Gastroesophageal sphincter (tissue), 4 donors: ENCODE results near the gene SIAH3. TPM values are rescaled to one million over a fixed set of nuclear protein-coding genes. Genes with fewer than 3 reads are reported as not detected.

Experiments
- ATAC-seq: fragments of 150-250 bp; one replicate; pipeline ENCODE4 v1.9.1; 2016; ENCODE audit warnings: mild to moderate bottlenecking, moderate library complexity
- H3K27ac ChIP-seq, 4 donors: fragments of 200-600 bp; sonication (generic) in 3 of 4; 1 replicate in 3 of 4; 2 replicates in 1 of 4; pipeline ENCODE4 v1.5.1; 2016 to 2019
- H3K27me3 ChIP-seq: fragments of 200-600 bp; sonication (generic); one replicate; pipeline ENCODE4 v1.5.1; 2019
- H3K36me3 ChIP-seq, 2 donors: fragments of 200-600 bp; sonication (generic); one replicate each; pipeline ENCODE4 v1.5.1; 2019; ENCODE audit warnings: control low read depth in 1 of 2
- H3K4me1 ChIP-seq, 3 donors: fragments of 200-600 bp; sonication (generic); 1 replicate in 2 of 3; 2 replicates in 1 of 3; pipeline ENCODE4 v1.5.1; 2016 to 2019; ENCODE audit warnings: control low read depth in 2 of 3
- H3K4me3 ChIP-seq, 2 donors: fragments of 200-600 bp; sonication (generic); one replicate each; pipeline ENCODE4 v1.5.1; 2019; ENCODE audit warnings: mild to moderate bottlenecking in 1 of 2, moderate library complexity in 1 of 2
- H3K9me3 ChIP-seq, 3 donors: fragments of 200-600 bp; sonication (generic); one replicate each; pipeline ENCODE4 v1.5.1; 2017 to 2019; ENCODE audit warnings: control low read depth in 2 of 3
- EP300 ChIP-seq: sonication (generic); formaldehyde crosslinking; IDR thresholded peaks from one replicate; pipeline ENCODE4 v1.6.1; 2017; ENCODE audit warnings: antibody characterized with exemption, mild to moderate bottlenecking
- POLR2A ChIP-seq, 2 donors: fragments of 450-650 bp; IDR thresholded peaks; one replicate each; pipeline ENCODE4 v1.6.1; 2017; ENCODE audit warnings: antibody characterized with exemption in 2 of 2, mild to moderate bottlenecking in 2 of 2, moderate library complexity in 1 of 2
- POLR2AphosphoS5 ChIP-seq: sonication (generic); formaldehyde crosslinking; IDR thresholded peaks from one replicate; pipeline ENCODE4 v1.6.1; 2017; ENCODE audit warnings: antibody characterized with exemption
- WGBS, 2 donors: methylation state at CpG; one replicate each; pipeline ENCODE4 v1.1.5; 2018; ENCODE audit warnings: low coverage in 1 of 2; 5-methylcytosine and 5-hydroxymethylcytosine counted together
- total RNA-seq, 4 donors: library from RNA; depleted of rRNA; stranded (reverse); fragments of >200 nt; gene quantifications; one replicate each; pipeline ENCODE4 v1.1.0, GENCODE V29; 2016
- TF ChIP-seq, protein P1 (sequence below), 4 experiments: fragments of 200-600 bp in 2 of 4; fragments of 450-650 bp in 2 of 4; sonication (generic) in 1 of 4; IDR thresholded peaks; one replicate each; pipeline ENCODE4 v1.5.1; 2017 to 2019; ENCODE audit warnings: antibody characterized with exemption in 4 of 4, mild to moderate bottlenecking in 2 of 4, moderate library complexity in 2 of 4

Gene SIAH3
- total RNA-seq, 4 donors from 2014 or later: not detected

DNA sequence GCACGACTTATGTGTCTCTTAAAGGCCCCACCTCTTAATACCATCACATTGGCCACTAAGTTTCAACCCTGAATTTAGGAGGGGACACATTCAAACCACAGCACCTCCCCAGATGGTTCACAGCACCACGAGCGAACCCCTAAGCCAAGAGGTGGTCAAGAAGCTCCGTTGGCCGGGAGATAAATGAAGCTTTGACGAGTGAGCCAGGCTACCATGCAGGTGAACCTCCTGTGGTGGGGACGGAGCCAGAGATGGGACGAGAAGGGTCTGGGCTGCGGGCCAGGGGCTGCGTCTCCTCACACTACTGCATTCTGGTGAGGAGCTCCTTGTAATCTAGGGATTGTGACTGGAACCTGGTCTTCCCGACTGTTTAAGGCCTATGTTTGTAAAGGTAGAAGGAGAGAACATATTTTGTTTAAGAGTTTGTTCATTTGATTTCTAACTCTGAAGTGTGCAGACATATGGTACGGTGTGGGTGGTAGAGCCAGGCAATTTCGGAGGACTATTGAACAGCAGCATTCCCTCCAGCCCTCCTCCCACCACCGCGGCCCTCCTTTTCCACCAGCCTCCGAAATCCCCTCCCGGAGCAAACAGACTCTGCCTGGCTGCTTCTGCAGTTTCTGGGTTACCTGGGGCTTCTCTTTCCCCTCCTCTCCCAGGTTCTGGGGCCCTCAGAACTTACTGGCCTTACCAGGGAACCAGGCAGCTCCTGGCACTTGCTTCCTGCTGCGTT, 31.3 kb downstream of the SIAH3 start:
- Histone ChIP-seq H3K27me3 (no peaks in the 10 kb centered on the region), H3K4me3 (no peak overlapping the region), H3K9me3 (no peaks in the 10 kb centered on the region), H3K4me1 (peaks cover 0 to 15% (median 0%) of the 10 kb centered on the region in 3 donors), H3K36me3 (no peaks in the 10 kb centered on the region), H3K27ac (no peak overlapping the region)
- no peak for ATAC-seq
- WGBS, 2 donors: 88 to 89% methylated on average over 9 to 12 of the region's 18 CpGs
- TF ChIP-seq EP300: no peak
- TF ChIP-seq POLR2A (IDR thresholded peaks at IDR 0.05): no peak
- no peak for TF ChIP-seq POLR2AphosphoS5
- TF ChIP-seq, protein P1, sequence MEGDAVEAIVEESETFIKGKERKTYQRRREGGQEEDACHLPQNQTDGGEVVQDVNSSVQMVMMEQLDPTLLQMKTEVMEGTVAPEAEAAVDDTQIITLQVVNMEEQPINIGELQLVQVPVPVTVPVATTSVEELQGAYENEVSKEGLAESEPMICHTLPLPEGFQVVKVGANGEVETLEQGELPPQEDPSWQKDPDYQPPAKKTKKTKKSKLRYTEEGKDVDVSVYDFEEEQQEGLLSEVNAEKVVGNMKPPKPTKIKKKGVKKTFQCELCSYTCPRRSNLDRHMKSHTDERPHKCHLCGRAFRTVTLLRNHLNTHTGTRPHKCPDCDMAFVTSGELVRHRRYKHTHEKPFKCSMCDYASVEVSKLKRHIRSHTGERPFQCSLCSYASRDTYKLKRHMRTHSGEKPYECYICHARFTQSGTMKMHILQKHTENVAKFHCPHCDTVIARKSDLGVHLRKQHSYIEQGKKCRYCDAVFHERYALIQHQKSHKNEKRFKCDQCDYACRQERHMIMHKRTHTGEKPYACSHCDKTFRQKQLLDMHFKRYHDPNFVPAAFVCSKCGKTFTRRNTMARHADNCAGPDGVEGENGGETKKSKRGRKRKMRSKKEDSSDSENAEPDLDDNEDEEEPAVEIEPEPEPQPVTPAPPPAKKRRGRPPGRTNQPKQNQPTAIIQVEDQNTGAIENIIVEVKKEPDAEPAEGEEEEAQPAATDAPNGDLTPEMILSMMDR (IDR thresholded peaks at IDR 0.05): no peak

DNA sequence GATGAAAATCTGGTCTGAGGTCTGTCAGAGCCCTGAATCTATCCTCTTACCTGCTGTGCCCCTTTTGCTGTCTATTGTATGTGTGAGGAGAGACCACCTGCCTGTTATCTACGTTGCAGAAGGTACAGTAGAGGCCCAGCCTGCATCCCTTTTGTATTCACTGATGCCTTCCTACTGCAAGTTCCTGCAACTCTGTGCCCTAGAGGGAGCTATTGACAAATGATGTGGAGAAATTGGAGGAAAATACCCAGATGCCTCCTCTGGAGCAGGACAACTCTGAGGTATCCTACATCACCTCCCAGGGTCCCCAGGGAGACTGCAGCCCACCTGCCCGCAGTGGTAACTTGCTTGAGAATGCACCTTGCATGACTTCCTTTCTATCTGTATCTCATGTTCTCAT, 33.7 kb downstream of the SIAH3 start:
- no peaks in the 10 kb centered on the region for H3K27me3 ChIP-seq
- H3K36me3 ChIP-seq: no peaks in the 10 kb centered on the region
- TF ChIP-seq POLR2AphosphoS5 (no peak), POLR2A (IDR thresholded peaks at IDR 0.05) (no peak), EP300 (no peak)
- TF ChIP-seq, protein P1 (IDR thresholded peaks at IDR 0.05): no peak
- WGBS, 2 donors: 88% methylated on average over 1 of the region's 2 CpGs; no CpG with 5 or more reads in 1 of the 2 donors
- H3K4me3 ChIP-seq: no peak overlapping the region
- ATAC-seq: no peak
- H3K9me3 ChIP-seq: no peaks in the 10 kb centered on the region
- H3K27ac ChIP-seq: no peak overlapping the region
- H3K4me1 ChIP-seq: peaks cover 0 to 2% (median 0%) of the 10 kb centered on the region in 3 donors

DNA sequence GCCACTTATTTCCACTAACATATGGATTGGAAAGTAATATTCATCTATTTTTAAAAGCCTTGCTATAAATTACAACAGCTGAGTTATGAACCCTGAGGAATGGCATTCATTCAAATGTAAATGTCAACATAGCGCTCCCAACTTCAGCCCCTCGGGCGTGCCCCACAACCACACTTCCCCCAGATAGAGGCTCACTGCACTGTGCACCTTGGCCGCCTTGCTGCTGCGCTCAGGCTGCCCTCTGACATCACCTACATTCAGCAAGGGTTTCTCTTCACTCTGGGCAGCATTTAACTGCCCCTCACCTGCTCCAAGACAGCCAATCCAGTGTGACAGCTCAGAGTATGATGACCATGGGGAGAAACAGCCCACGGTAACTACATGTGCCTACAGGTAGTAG, 35.1 kb downstream of the SIAH3 start:
- H3K27ac ChIP-seq: no peak overlapping the region
- no peak overlapping the region for H3K4me3 ChIP-seq
- TF ChIP-seq POLR2AphosphoS5 (no peak), POLR2A (IDR thresholded peaks at IDR 0.05) (no peak), EP300 (no peak)
- TF ChIP-seq, protein P1 (IDR thresholded peaks at IDR 0.05): no peak
- no peak for ATAC-seq
- H3K36me3 ChIP-seq: no peaks in the 10 kb centered on the region
- H3K27me3 ChIP-seq: no peaks in the 10 kb centered on the region
- WGBS, 2 donors: 62 to 65% methylated on average over 4 to 5 of the region's 6 CpGs
- no peaks in the 10 kb centered on the region for H3K9me3 ChIP-seq
- no peaks in the 10 kb centered on the region for H3K4me1 ChIP-seq

GRCh38 chr13:45812695-45813372, 38.7 kb downstream of the SIAH3 start:
- WGBS, 2 donors: 50 to 80% methylated on average over 1 of the region's 6 CpGs
- H3K27ac ChIP-seq: no peak overlapping the region
- no peaks in the 10 kb centered on the region for H3K4me1 ChIP-seq
- no peaks in the 10 kb centered on the region for H3K36me3 ChIP-seq
- no peak for ATAC-seq
- H3K4me3 ChIP-seq: no peak overlapping the region
- H3K9me3 ChIP-seq: no peaks in the 10 kb centered on the region
- H3K27me3 ChIP-seq: no peaks in the 10 kb centered on the region
- TF ChIP-seq POLR2A (IDR thresholded peaks at IDR 0.05): no peak
- TF ChIP-seq, protein P1 (IDR thresholded peaks at IDR 0.05): no peak
- TF ChIP-seq POLR2AphosphoS5: no peak
- TF ChIP-seq EP300: no peak
